Stimulated activated CD8-positive, alpha-beta memory T cell treated with anti-CD3 and anti-CD28 coated beads, Interleukin-4, amount 100 ng/mL, for 24 hours (primary cell): ENCODE data around the gene CENPS.
"Not testable (repeated sequence)": the region's sequence is repeated elsewhere in the genome, so short reads cannot be mapped to it uniquely, and the experiment has no call there.

ENCODE experiments used
- DNase-seq: peaks from one replicate; pipeline ENCODE4 v3.0.0-alpha.2; 2020; ENCODE audit warnings: low read depth

CENPS gene

DNA sequence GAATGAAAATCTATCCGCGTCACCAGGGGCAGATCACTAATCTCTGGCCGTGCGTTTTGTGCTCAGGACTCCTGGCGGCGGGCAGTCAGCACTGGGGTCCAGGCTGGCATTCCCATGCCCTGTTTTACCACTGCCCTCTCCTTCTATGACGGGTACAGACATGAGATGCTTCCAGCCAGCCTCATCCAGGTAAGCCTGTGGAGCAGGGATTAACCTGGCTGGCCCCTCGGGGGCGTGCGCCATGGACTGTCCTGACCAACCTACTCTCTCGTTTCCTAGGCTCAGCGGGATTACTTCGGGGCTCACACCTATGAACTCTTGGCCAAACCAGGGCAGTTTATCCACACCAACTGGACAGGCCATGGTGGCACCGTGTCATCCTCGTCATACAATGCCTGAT is 10.9 kb upstream of the CENPS start:
- DNase-seq, result no peak

DNA sequence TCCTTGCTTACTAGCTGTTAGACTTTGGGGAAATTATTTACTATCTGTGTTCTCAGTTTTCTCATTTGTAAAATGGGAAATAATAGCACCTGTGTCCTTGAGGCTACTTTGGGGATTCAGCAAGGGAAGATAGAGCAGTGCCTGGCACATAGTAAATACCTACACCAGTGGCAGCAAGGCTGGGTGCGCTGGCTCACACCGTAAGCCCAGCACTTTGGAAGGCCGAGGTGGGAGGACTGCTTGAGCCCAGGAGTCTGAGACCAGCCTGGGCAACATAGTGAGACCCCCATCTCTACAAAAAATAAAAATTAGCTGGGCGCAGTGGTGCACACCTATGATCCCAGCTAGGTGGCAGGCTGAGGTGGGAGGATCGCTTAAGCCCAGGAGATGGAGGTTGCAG is 8.6 kb upstream of the CENPS start:
- DNase-seq, result no peak

- DNase-seq, result no peak
Measured at GRCh38 chr1:10424034-10424433, 6.2 kb upstream of the CENPS start.

GRCh38 chr1:10424651-10425050 is 5.6 kb upstream of the CENPS start:
- DNase-seq, result no peak

DNA sequence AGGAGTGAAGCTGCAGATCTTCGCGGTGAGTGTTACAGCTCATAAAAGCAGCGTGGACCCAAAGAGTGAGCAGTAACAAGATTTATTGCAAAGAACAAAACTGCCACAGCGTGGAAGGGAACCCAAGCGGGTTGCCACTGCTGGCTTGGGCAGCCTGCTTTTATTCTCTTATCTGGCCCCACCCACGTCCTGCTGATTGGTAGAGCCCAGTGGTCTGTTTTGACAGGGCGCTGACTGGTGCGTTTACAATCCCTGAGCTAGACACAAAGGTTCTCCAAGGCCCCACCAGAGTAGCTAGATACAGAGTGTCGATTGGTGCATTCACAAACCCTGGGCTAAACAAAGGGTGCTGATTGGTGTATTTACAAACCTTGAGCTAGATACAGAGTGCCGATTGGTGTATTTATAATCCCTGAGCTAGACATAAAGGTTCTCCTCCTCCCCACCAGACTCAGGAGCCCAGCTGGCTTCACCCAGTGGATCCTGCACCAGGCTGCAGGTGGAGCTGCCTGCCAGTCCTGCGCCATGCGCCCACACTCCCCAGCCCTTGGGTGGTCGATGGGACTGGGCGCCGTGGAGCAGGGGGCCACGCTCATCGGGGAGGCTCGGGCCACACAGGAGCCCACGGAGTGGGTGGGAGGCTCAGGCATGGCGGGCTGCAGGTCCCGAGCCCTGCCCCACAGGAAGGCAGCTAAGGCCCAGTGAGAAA is 4.3 kb upstream of the CENPS start:
- DNase-seq, result not testable (repeated sequence)

DNA sequence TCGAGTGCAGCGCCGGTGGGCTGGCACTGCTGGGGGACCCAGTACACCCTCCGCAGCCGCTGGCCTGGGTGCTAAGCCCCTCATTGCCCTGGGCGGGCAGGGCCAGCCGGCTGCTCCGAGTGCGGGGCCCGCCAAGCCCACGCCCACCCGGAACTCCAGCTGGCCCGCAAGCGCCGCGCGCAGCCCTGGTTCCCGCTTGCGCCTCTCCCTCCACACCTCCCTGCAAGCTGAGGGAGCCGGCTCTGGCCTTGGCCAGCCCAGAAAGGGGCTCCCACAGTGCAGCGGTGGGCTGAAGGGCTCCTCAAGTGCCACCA is 3.7 kb upstream of the CENPS start:
- not testable (repeated sequence) for DNase-seq

- DNase-seq, result no peak
Measured at GRCh38 chr1:10428984-10429383, 1.2 kb upstream of the CENPS start.

- DNase-seq, result no peak
Measured at GRCh38 chr1:10429868-10430215, 391 bp upstream of the CENPS start.

GRCh38 chr1:10431070-10431730 is 967 bp downstream of the CENPS start:
- no peak for DNase-seq

DNA sequence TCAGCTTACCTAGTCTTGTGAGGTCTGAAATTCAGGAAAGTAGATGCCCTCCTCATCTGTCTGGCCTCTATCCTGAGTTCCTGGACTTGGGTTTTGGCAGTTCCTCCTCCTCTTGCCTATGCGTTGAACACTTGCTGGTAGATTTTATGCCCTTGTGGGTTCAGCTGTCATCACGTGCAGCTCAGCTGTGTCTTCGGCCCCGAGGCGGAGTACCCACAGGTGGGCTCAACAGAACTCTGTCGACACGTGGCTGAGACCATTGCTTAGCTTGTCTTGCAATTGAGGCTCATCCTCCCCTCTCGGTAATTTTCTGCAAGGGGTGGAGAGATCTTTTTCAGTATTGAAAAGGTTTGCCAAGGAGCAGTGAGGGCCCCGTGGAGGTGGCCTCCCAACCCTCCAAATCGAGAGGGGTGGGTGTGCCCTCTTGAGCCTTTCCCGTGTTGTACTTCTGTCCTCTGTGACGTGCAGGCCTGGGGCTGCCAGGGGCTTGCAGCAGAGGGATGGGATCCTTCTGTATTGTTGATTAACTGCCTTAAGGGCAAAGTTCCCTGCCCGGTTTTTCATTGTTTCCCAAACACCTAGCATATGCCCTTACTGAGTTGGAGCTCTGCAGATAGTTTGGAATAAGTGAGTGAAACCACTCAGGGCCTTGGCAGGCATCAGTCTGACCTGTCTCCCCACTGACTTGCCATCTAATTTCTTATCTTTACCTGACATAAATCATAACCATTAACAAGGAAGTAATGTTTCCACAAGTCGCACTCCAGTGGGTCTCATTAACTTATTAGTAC is 2.9 kb downstream of the CENPS start:
- DNase-seq, result no peak

DNA sequence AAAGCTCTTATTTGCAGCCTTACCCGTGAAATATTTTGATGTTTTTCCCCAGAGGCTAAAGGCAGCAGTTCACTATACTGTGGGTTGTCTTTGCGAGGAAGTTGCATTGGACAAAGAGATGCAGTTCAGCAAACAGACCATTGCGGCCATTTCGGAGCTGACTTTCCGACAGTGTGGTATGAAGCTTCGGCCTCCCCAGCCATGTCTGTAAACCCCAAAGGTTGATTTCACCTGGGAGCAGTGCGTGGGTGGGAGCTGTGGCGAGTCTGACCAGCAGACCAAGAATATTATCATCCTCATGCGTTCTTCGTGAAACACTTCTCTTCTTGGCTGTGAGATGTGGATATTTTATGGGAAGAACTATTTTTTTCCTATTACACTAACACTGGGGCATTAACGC is 3.6 kb downstream of the CENPS start:
- DNase-seq, result no peak

DNA sequence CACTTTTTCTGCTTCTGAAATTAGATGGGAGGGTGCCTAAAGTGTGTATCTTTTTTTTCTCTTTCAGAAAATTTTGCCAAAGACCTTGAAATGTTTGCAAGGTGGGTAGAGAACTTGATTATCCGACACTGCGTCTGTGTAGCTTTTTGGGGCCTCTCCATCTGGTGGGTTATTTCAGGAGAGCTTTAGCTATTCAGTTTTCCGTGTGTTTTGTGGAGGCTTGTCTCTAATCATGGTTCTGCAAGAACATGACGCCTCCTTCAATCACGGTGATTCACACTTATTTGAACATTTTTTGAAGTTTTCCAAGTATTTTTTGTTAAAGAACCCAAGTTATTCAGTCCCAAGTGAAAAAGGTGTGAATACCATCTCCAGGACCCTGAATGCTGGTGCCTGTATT is 4.4 kb downstream of the CENPS start:
- DNase-seq, result no peak

GRCh38 chr1:10437052-10437451 is 6.8 kb downstream of the CENPS start:
- no peak for DNase-seq

DNA sequence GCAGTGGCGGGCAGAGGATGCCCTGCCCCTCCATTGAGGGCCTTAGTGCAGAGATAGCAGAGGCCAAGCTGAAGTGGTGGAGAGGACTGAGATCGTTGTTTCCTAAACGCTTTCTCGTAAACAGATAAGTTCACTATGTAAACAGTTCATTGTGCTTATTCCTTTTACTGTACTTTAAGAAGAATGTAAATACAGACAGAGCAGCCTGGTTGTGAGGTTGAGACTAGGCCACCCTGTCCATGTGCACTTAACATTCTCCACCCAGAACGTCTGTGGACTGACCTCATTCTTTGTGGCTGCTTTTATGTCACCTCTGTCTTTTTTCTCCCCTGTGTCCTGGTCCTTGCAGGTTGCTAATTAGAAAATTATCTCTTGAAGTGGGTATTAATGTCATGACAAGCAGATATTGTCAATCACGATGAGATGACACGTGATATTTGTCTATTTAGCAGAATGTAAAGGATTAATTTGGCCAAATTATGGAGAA is 8.5 kb downstream of the CENPS start:
- DNase-seq, result no peak

DNA sequence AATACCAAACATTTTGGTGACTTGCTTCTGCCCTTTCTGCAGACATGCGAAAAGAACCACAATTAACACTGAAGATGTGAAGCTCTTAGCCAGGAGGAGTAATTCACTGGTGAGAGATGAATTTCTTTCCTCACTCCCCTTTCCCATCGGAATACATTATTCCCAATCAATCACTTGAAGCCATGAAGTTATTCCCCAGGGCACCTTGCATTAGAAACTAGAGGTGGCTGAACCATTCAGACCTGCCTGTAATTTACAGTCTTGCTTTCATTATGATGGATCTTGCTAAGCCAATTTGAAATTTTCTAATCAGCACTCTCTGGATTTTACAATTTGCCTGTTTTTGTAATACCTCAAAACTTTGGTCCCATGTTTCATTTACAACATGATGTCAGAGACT is 10.1 kb downstream of the CENPS start:
- no peak for DNase-seq

GRCh38 chr1:10440794-10441193 is 10.6 kb downstream of the CENPS start:
- no peak for DNase-seq

DNA sequence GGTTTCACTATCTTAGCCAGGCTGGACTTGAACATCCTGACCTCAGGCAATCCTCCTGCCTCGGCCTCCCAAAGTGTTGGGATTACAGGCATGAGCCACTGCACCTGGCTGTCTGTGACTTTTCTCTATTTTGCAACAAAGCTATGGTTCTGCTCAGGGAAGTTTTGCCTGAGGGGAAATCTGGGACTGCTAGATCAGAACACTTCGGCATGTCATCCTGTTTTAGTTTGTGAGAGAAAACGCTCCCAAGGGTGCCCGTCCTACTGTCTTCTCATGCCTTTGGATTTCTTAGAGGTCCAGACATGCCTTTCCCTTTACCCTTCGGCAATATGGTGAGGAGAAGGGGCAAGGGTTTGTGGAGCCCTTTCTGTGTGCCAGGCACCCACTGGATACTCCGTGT is 14.0 kb downstream of the CENPS start:
- no peak for DNase-seq

DNA sequence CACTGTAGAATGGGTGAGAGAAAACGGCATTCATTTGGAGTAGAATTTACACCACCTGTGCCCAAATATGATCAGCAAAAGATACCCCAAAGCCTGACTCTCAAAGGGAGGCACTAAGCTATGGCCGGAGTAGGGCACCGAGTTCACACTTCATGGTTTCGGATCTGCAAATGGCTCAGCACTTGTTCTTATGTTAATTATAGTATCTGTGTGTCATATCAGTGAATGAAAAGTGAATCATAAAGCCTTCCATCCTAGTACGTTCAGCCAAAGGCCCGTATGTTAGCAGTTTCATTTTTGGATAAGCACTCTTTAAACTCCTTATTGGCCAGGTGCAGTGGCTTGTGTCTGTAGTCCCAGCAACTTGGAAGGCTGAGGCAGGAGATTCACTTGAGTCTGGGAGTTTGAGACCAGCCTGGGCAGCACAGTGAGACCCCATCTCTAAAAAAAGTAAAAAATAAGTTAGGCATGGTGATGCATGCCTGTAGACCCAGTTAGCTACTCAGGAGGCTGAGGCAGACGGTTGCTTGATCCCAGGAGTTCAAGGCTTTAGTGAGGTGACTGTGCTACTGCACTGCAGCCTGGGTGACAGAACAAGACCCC is 14.7 kb downstream of the CENPS start:
- DNase-seq, result no peak

- DNase-seq, result no peak
Measured at GRCh38 chr1:10446790-10447422, 16.7 kb downstream of the CENPS start.

GRCh38 chr1:10449751-10450150 is 19.5 kb downstream of the CENPS start, which contains the start of gene CORT:
TSS of gene CORT (plus strand) at chr1:10450031. CDS start at chr1:10450224, 193 bp downstream.
- no peak for DNase-seq

- no peak for DNase-seq
Measured at GRCh38 chr1:10450156-10450814, 20.1 kb downstream of the CENPS start.

DNA sequence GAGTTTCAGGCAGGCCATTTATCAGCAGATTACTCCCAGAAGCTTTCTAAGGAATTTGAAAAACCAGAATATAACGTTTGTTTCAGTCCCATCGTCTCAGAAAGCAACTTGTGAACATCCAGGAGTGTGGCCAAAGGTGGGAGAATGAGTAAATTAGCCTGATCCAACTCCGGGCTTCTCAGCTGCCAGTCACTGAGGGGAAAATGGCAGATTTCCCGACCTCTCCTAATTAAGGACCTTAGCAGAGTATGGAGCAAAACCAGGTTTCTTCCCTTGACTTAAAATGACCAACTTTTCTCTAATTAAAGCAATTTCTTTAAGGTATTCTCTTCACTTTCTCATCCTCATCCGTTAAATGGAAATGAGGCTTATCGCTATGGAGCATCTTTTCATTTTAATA is 20.6 kb downstream of the CENPS start:
- DNase-seq, result no peak
